ENCODE data around the gene CPEB1.

CPEB1 gene

DNA sequence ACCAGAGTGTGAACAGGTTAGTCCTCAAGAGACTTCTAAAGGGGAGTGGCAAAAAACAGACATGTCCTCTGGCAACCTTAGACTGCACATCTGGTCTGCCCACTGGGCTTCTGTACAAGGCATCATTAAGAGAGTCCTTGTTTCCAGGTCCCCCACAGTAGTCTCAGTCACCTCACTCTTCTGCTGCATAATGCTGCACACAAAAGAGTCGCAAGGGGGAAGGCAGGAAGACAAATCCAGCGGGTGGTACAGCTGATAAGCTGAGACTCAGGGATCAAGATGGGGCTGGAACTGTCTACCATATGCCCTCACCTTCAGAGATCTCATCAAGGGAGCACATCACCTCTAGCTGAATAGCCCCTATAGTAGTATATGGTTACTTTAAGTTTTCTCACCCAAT, 79.5 kb downstream of the CPEB1 start:
- Histone ChIP-seq H3K4me3 (ENCODE audit: low read depth, low read length) (no peak overlapping the region), H3K27me3 (ENCODE audit: control insufficient read depth, insufficient read depth, low read length) (no peaks in the 10 kb centered on the region), H3K4me1 (ENCODE audit: control insufficient read depth, insufficient read depth, low read length) (peaks cover 28% of the 10 kb centered on the region), H3K9me3 (ENCODE audit: control insufficient read depth, insufficient read depth, low read length) (no peaks in the 10 kb centered on the region), H3K36me3 (ENCODE audit: control insufficient read depth, insufficient read depth, low read length) (no peaks in the 10 kb centered on the region), H3K9ac (ENCODE audit: low read depth, low read length) (no peak overlapping the region), H3K27ac (ENCODE audit: low read depth, low read length) (no peak overlapping the region)

DNA sequence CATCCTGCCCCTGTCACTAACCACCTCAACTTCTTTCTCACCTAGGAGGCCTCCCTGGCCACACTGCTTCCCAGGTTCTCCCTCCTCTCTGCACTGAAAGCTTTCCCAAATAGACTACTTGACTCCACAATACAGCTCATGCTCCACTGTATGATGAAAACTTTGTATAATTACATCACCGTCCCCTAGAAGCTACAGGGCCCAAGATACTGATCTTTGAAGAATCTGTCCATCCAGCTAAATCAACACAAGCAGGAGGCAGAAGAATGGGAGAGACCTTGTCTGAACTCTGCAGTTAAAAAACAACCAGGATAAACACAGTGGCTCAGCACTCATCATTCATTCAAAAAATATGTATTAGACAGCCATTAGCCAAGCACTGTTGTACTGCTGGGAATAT, 80.5 kb downstream of the CPEB1 start:
- Histone ChIP-seq H3K36me3 (ENCODE audit: control insufficient read depth, insufficient read depth, low read length) (no peaks in the 10 kb centered on the region), H3K27ac (ENCODE audit: low read depth, low read length) (no peak overlapping the region)

DNA sequence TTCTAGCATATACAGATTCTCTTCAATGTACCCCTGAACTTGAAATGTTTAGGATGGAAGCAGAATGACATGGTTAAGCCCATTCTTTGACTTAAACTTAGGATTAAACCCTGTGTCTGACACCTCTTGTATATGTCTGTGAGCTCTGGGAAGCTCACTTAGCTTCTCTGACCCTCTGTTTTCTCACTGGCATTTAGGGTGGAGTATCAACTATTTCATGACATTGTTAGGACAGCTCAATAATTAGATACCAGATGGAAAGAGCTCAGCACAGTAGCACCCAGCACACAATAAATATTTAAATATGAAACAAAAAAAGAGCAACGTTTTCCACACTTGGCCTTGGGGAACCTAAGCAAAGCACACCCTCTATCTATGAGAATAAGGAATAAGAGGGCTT, 88.7 kb downstream of the CPEB1 start:
- no peak overlapping the region for H3K4me3 ChIP-seq (ENCODE audit: low read depth, low read length)
- H3K27me3 ChIP-seq (ENCODE audit: control insufficient read depth, insufficient read depth, low read length), result no peaks in the 10 kb centered on the region
- H3K27ac ChIP-seq (ENCODE audit: low read depth, low read length), result no peak overlapping the region
- H3K9me3 ChIP-seq (ENCODE audit: control insufficient read depth, insufficient read depth, low read length), result no peaks in the 10 kb centered on the region
- no peaks in the 10 kb centered on the region for H3K4me1 ChIP-seq (ENCODE audit: control insufficient read depth, insufficient read depth, low read length)
- H3K36me3 ChIP-seq (ENCODE audit: control insufficient read depth, insufficient read depth, low read length), result no peaks in the 10 kb centered on the region
- H3K9ac ChIP-seq (ENCODE audit: low read depth, low read length), result no peak overlapping the region

More for the DNA sequence above, 80.5 kb downstream of the CPEB1 start:
- H3K4me3 ChIP-seq (ENCODE audit: low read depth, low read length), result no peak overlapping the region
- no peak overlapping the region for H3K9ac ChIP-seq (ENCODE audit: low read depth, low read length)
- no peaks in the 10 kb centered on the region for H3K27me3 ChIP-seq (ENCODE audit: control insufficient read depth, insufficient read depth, low read length)
- H3K4me1 ChIP-seq (ENCODE audit: control insufficient read depth, insufficient read depth, low read length), result peaks cover 20% of the 10 kb centered on the region
- H3K9me3 ChIP-seq (ENCODE audit: control insufficient read depth, insufficient read depth, low read length), result no peaks in the 10 kb centered on the region

DNA sequence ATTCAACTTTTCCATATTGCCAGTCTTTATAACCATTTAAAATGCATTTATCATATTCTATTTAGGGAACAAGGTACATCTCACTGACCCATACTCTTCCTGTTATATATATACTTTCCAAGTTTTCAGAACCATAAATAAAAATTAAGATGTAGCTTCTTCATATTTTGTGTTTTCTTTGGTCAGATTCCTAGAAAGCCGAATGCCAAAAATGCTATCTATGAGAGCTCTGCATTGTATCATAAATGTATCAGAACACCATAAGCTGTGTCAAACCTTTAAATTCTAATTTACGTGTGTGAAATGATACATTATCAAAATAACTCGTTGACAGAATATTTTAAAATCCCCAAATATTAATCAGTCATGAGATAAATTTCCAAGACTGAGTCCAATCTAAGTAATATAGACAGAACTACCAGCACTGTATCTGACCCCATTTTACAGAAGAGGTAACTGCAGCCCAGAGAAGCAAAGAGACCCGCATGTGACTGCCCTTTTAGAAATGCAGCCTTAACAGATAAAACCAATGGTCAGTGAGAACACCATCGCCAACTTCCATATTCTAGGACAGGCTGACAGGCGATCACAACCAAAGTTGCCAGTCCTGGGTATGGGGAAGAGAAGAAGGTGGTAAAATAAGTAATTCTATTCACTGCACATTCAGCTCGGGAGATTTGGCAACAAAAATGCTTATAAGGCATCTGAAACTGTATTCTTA, 90.7 kb downstream of the CPEB1 start:
- H3K9me3 ChIP-seq (ENCODE audit: control insufficient read depth, insufficient read depth, low read length), result no peaks in the 10 kb centered on the region
- no peaks in the 10 kb centered on the region for H3K36me3 ChIP-seq (ENCODE audit: control insufficient read depth, insufficient read depth, low read length)
- H3K27me3 ChIP-seq (ENCODE audit: control insufficient read depth, insufficient read depth, low read length), result no peaks in the 10 kb centered on the region
- H3K4me3 ChIP-seq (ENCODE audit: low read depth, low read length), result no peak overlapping the region
- no peak overlapping the region for H3K9ac ChIP-seq (ENCODE audit: low read depth, low read length)
- H3K27ac ChIP-seq (ENCODE audit: low read depth, low read length), result no peak overlapping the region
- H3K4me1 ChIP-seq (ENCODE audit: control insufficient read depth, insufficient read depth, low read length), result no peaks in the 10 kb centered on the region

DNA sequence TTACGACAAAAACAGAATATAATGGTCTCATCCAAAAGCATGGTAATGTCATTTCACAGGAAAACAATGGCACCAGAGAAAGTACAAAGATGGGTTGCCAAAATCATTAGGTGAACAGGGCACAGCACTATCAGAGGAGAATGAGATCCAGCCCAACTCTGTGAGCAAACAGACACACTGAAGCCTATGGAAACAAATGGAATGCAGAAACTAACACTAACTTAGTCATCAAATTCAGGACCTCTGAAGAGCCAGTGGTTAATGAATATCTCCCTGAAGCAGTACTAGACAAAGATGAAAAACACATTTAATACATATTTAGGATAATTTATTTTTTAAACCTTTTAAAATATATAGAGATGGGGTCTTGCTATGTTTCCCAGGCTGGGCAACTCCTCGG, 92.3 kb downstream of the CPEB1 start:
- Histone ChIP-seq H3K9me3 (ENCODE audit: control insufficient read depth, insufficient read depth, low read length) (no peaks in the 10 kb centered on the region), H3K4me3 (ENCODE audit: low read depth, low read length) (no peak overlapping the region), H3K4me1 (ENCODE audit: control insufficient read depth, insufficient read depth, low read length) (peaks cover 6% of the 10 kb centered on the region; the same call in 1 of the 2 replicates), H3K36me3 (ENCODE audit: control insufficient read depth, insufficient read depth, low read length) (no peaks in the 10 kb centered on the region), H3K27me3 (ENCODE audit: control insufficient read depth, insufficient read depth, low read length) (no peaks in the 10 kb centered on the region), H3K9ac (ENCODE audit: low read depth, low read length) (no peak overlapping the region), H3K27ac (ENCODE audit: low read depth, low read length) (no peak overlapping the region)

DNA sequence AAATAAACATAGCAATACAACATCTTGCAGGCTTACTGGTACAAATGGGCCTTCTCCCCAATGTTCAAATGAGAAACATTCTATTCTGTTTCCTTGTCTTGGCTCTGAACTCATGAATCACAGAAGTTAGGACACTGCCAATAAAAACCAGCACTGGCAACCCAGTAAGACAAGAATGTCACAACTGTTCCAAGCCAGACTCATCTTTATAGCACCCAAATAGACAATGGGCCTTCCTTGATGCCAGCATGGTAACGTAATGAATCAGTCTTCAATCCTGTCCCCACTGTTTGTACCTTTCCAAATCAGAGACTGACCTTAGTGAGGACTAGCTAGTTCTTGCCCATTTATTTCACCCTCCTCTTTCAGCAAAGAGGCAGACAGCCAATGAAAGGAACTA, 92.8 kb downstream of the CPEB1 start:
- no peaks in the 10 kb centered on the region for H3K9me3 ChIP-seq (ENCODE audit: control insufficient read depth, insufficient read depth, low read length)
- H3K27me3 ChIP-seq (ENCODE audit: control insufficient read depth, insufficient read depth, low read length), result no peaks in the 10 kb centered on the region
- H3K9ac ChIP-seq (ENCODE audit: low read depth, low read length), result no peak overlapping the region
- no peak overlapping the region for H3K27ac ChIP-seq (ENCODE audit: low read depth, low read length)
- peaks cover 6% of the 10 kb centered on the region; the same call in 1 of the 2 replicates for H3K4me1 ChIP-seq (ENCODE audit: control insufficient read depth, insufficient read depth, low read length)
- no peak overlapping the region for H3K4me3 ChIP-seq (ENCODE audit: low read depth, low read length)
- H3K36me3 ChIP-seq (ENCODE audit: control insufficient read depth, insufficient read depth, low read length), result no peaks in the 10 kb centered on the region

DNA sequence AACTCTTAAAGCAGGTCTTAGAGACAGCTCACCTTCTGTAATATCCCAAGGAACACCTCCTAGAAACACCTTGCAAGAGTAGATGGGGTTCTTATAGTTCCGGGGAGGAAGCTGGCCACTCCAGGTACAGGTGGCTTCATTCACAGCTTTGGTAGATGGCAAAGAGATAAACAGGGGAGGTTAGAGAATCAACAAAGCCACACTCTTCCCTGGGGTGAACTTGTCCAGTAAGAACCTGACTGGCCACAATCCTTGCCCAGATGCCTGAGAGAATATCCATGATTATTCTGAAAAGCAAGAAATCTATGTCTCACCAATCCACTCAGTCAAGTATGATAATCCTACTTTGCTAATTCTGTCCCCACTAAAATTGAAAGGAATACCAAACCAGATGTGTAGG, 93.3 kb downstream of the CPEB1 start:
- Histone ChIP-seq H3K27me3 (ENCODE audit: control insufficient read depth, insufficient read depth, low read length) (no peaks in the 10 kb centered on the region), H3K36me3 (ENCODE audit: control insufficient read depth, insufficient read depth, low read length) (no peaks in the 10 kb centered on the region), H3K9me3 (ENCODE audit: control insufficient read depth, insufficient read depth, low read length) (no peaks in the 10 kb centered on the region), H3K27ac (ENCODE audit: low read depth, low read length) (no peak overlapping the region), H3K9ac (ENCODE audit: low read depth, low read length) (no peak overlapping the region), H3K4me3 (ENCODE audit: low read depth, low read length) (no peak overlapping the region), H3K4me1 (ENCODE audit: control insufficient read depth, insufficient read depth, low read length) (peaks cover 6% of the 10 kb centered on the region; the same call in 1 of the 2 replicates)

DNA sequence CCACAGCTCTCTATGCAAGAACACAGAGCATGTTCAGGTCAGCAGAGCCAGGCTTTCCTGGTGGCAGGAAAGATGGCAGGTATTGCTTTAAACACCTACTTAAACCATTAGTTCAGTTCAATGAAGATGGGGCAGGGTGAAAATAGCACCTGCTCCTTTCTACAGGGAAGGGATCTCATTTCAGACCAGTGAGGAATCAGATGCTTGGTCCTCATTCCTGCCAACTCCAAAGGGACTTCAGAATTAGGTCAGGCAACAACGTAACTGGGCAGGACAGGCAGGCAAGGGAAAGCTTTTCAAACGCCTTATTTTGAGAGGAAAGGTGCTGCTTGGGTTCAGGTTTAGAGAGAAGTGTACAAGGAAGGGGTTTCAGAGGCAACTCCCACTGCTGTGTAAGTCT, 94.3 kb downstream of the CPEB1 start:
- no peak overlapping the region for H3K27ac ChIP-seq (ENCODE audit: low read depth, low read length)
- H3K9me3 ChIP-seq (ENCODE audit: control insufficient read depth, insufficient read depth, low read length), result no peaks in the 10 kb centered on the region
- no peak overlapping the region for H3K9ac ChIP-seq (ENCODE audit: low read depth, low read length)
- no peaks in the 10 kb centered on the region for H3K36me3 ChIP-seq (ENCODE audit: control insufficient read depth, insufficient read depth, low read length)
- H3K4me1 ChIP-seq (ENCODE audit: control insufficient read depth, insufficient read depth, low read length), result peaks cover 6% of the 10 kb centered on the region; the same call in 1 of the 2 replicates
- no peak overlapping the region for H3K4me3 ChIP-seq (ENCODE audit: low read depth, low read length)
- H3K27me3 ChIP-seq (ENCODE audit: control insufficient read depth, insufficient read depth, low read length), result no peaks in the 10 kb centered on the region

DNA sequence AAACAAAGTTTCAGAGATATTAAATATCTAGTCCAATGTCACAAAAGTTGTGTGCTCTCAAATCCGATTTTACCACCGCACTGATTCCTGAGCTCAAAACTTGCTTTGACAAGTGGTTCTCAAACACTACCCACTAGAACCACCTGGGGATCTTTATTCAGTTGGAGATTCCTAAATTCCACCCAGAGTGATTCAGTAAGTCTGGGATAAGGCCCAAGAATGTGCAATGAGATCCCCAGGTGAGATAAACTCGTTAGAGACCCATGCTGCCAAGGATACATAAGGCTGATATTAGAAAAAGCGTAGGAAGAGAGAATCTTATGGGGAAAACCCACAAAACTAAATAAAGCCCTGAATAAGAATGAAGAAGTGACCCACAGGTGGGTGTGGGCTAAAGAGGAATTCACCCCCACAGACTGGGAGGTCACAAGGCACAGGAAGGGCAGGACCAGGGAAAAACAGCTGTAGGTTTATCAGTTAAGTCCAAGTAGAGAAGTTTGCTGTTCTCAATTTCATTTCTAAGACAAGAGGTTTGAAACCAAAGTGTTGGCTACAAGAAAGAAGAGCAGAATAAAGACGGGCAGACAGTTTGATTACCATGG, 95.4 kb downstream of the CPEB1 start:
- Histone ChIP-seq H3K4me1 (ENCODE audit: control insufficient read depth, insufficient read depth, low read length) (peaks cover 6% of the 10 kb centered on the region; the same call in 1 of the 2 replicates), H3K9ac (ENCODE audit: low read depth, low read length) (no peak overlapping the region), H3K9me3 (ENCODE audit: control insufficient read depth, insufficient read depth, low read length) (no peaks in the 10 kb centered on the region), H3K27ac (ENCODE audit: low read depth, low read length) (no peak overlapping the region), H3K36me3 (ENCODE audit: control insufficient read depth, insufficient read depth, low read length) (no peaks in the 10 kb centered on the region), H3K27me3 (ENCODE audit: control insufficient read depth, insufficient read depth, low read length) (no peaks in the 10 kb centered on the region), H3K4me3 (ENCODE audit: low read depth, low read length) (no peak overlapping the region)

DNA sequence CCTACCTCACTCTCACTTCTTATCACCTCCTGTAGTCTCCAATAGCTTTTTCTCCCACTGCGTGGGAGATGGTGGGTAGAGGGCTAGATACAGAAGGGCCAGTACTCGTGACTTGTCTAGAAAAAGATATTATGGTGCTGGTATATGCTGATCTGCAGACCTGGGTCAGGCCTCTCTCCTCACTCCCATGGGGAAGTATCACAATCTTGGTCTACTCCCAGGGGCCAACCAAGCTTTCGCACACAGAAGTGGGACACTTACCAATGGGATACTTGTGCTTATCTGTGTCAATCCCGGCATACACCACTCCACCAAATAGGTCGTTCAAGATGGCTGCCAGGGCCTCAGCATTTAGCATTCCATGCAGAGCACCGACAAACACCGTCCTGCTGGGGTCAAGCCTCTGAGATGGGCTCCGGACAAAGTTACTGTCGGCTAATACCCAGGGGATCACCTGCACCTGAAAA, 97.9 kb downstream of the CPEB1 start:
- H3K27ac ChIP-seq (ENCODE audit: low read depth, low read length), result no peak overlapping the region
- H3K9ac ChIP-seq (ENCODE audit: low read depth, low read length), result no peak overlapping the region
- H3K36me3 ChIP-seq (ENCODE audit: control insufficient read depth, insufficient read depth, low read length), result no peaks in the 10 kb centered on the region
- no peaks in the 10 kb centered on the region for H3K27me3 ChIP-seq (ENCODE audit: control insufficient read depth, insufficient read depth, low read length)
- H3K4me1 ChIP-seq (ENCODE audit: control insufficient read depth, insufficient read depth, low read length), result peaks cover 6% of the 10 kb centered on the region; the same call in 1 of the 2 replicates
- no peaks in the 10 kb centered on the region for H3K9me3 ChIP-seq (ENCODE audit: control insufficient read depth, insufficient read depth, low read length)
- no peak overlapping the region for H3K4me3 ChIP-seq (ENCODE audit: low read depth, low read length)

DNA sequence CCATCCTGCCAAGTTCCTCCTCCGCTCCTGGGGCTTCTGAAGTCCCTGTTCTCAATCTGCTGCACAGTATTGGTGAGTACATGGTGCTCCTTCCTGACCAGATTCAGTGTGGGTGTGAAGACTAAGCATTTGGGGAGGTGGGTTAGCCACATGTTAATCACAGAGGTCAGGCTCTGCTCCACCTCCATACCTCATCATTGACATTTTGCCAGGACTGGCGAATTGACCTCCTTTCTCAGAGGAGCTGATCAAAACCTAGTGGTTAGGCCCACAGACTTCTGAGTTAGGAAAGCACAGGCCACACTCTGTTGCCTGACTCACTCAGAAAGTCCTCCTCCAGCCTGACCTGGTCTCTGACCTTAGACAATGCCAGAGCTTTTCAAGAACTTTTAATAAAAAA, 98.5 kb downstream of the CPEB1 start:
- Histone ChIP-seq H3K27ac (ENCODE audit: low read depth, low read length) (no peak overlapping the region), H3K27me3 (ENCODE audit: control insufficient read depth, insufficient read depth, low read length) (no peaks in the 10 kb centered on the region), H3K4me1 (ENCODE audit: control insufficient read depth, insufficient read depth, low read length) (peaks cover 9% of the 10 kb centered on the region), H3K9ac (ENCODE audit: low read depth, low read length) (no peak overlapping the region), H3K9me3 (ENCODE audit: control insufficient read depth, insufficient read depth, low read length) (no peaks in the 10 kb centered on the region), H3K4me3 (ENCODE audit: low read depth, low read length) (no peak overlapping the region), H3K36me3 (ENCODE audit: control insufficient read depth, insufficient read depth, low read length) (no peaks in the 10 kb centered on the region)

Measured in HUES48 (cell line).